Duodenal mucosa (tissue), 2 donors: ENCODE data around the gene IDI2.
"Not testable (repeated sequence)": the region's sequence is repeated elsewhere in the genome, so short reads cannot be mapped to it uniquely, and the experiment has no call there.

Source experiments
- H3K27ac ChIP-seq: one replicate; pipeline ENCODE4 v1.7.0; 2013; ENCODE audit warnings: low read depth, low read length
- H3K27me3 ChIP-seq, 2 donors: one replicate each; pipeline ENCODE4 v1.7.0; 2013; ENCODE audit warnings: low read length in 2 of 2, control low read depth in 1 of 2; ENCODE audit not compliant: insufficient read depth in 2 of 2, control insufficient read depth in 1 of 2
- H3K36me3 ChIP-seq, 2 donors: one replicate each; pipeline ENCODE4 v1.7.0; 2013; ENCODE audit warnings: low read length in 2 of 2, control low read depth in 1 of 2; ENCODE audit not compliant: insufficient read depth in 2 of 2, control insufficient read depth in 1 of 2
- H3K4me1 ChIP-seq, 2 donors: one replicate each; pipeline ENCODE4 v1.7.0; 2013; ENCODE audit warnings: low read length in 2 of 2, control low read depth in 1 of 2; ENCODE audit not compliant: insufficient read depth in 2 of 2, control insufficient read depth in 1 of 2
- H3K4me3 ChIP-seq, 2 donors: one replicate each; pipeline ENCODE4 v1.7.0; 2013; ENCODE audit warnings: low read length in 2 of 2, low read depth in 1 of 2
- H3K9ac ChIP-seq, 2 donors: one replicate each; pipeline ENCODE4 v1.7.0; 2013; ENCODE audit warnings: low read length in 2 of 2, low read depth in 1 of 2
- H3K9me3 ChIP-seq, 2 donors: one replicate each; pipeline ENCODE4 v1.7.0; 2013; ENCODE audit warnings: low read length in 2 of 2, control low read depth in 1 of 2; ENCODE audit not compliant: control insufficient read depth in 1 of 2

IDI2 gene

DNA sequence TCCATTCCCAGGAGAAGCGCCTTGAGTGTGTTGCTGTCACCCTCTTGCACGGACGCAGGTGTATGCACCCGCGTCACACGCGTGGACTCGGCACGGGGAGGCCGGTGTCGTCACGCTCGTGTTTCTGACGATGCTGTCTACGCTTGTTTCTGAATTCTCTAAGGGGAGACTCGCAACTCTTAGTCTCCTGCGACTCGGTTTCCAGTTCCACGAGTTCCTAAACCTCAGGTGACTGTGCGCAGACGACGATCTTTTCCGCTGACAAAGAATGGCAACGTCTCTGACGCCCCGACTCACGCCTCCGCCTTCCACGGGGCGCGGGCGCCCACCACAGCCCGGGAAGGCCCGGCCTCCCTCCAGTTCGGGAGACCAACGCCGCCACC lies 22.7 kb upstream of the IDI2 start:
- Histone ChIP-seq H3K9ac (peak overlapping the region; percentile 87 to 91), H3K9me3 (no peaks in the 10 kb centered on the region), H3K4me3 (peak overlapping the region; percentile 97 to 98), H3K27me3 (no peaks in the 10 kb centered on the region), H3K36me3 (peaks cover 5 to 14% of the 10 kb centered on the region in 2 donors), H3K27ac (peak overlapping the region; percentile 100), H3K4me1 (peaks cover 24 to 39% of the 10 kb centered on the region in 2 donors)

- Histone ChIP-seq H3K4me1 (peaks cover 24 to 40% of the 10 kb centered on the region in 2 donors), H3K27ac (peak overlapping the region; percentile 100), H3K4me3 (peak overlapping the region; percentile 97 to 98), H3K9ac (peak overlapping the region; percentile 87 to 91), H3K9me3 (no peaks in the 10 kb centered on the region), H3K27me3 (no peaks in the 10 kb centered on the region), H3K36me3 (peaks cover 5 to 18% of the 10 kb centered on the region in 2 donors)
Measured at GRCh38 chr10:1047937-1048336, 22.3 kb upstream of the IDI2 start.

- H3K27ac ChIP-seq = no peak overlapping the region
- no peak overlapping the region for H3K4me3 ChIP-seq
- H3K36me3 ChIP-seq = peaks cover 2 to 34% of the 10 kb centered on the region in 2 donors
- H3K9ac ChIP-seq = no peak overlapping the region
- no peaks in the 10 kb centered on the region for H3K27me3 ChIP-seq
- no peaks in the 10 kb centered on the region for H3K9me3 ChIP-seq
- peaks cover 15 to 36% of the 10 kb centered on the region in 2 donors for H3K4me1 ChIP-seq
Measured at GRCh38 chr10:1045415-1045814, 19.8 kb upstream of the IDI2 start.

DNA sequence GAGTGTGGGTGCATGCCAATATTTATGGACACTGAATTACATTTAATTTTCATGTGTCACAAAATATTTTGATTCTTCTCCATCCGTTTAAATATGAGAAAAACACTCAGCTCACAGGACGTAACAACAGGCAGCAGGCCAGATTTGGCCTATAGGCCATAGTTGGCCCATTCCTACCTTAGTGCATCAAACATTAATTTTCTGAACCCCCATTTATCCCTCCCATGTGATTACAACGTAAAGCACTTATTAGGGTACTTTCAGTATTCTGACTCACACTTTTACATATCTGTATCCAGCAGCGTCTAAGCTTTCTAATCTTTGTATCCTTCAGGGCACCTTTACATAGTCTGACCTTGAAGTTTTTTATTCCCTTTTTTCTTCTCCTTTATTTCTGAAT lies 19.3 kb upstream of the IDI2 start:
- H3K4me1 ChIP-seq = peaks cover 12 to 32% of the 10 kb centered on the region in 2 donors
- H3K27ac ChIP-seq = no peak overlapping the region

GRCh38 chr10:1044146-1044545 lies 18.5 kb upstream of the IDI2 start:
- no peaks in the 10 kb centered on the region for H3K9me3 ChIP-seq
- peaks cover 12 to 32% of the 10 kb centered on the region in 2 donors for H3K4me1 ChIP-seq
- no peak overlapping the region for H3K27ac ChIP-seq
- H3K9ac ChIP-seq = no peak overlapping the region
- H3K4me3 ChIP-seq = no peak overlapping the region
- no peaks in the 10 kb centered on the region for H3K27me3 ChIP-seq
- H3K36me3 ChIP-seq = peaks cover 6 to 38% of the 10 kb centered on the region in 2 donors

More for the DNA sequence above, 19.3 kb upstream of the IDI2 start:
- H3K9ac ChIP-seq = no peak overlapping the region
- no peaks in the 10 kb centered on the region for H3K9me3 ChIP-seq
- H3K36me3 ChIP-seq = peaks cover 2 to 38% of the 10 kb centered on the region in 2 donors
- H3K27me3 ChIP-seq = no peaks in the 10 kb centered on the region
- no peak overlapping the region for H3K4me3 ChIP-seq

DNA sequence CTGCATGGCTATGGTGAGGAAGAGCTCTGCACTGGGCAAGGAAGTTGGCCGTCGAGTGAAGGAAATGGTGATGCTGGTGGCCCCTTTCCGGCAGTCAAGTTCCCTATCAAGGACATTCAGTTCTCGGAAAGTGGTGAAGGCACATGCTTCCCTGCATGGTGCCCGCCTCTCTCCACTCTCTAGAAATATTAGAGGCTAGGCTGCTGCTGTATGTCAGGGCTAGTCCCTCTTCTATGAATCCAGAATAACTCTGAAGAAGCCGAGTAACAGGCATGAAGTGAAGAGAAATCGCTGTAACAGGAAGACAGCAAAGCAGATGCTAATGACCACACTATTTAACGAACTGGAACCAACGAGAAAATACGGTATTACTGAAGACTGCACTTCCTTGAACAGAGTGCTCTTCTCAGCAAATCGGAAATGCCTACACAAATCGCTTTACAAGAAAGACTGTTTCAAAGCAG lies 17.9 kb upstream of the IDI2 start:
- peak overlapping the region in 1 of 2 donors; percentile 44 for H3K4me3 ChIP-seq
- no peak overlapping the region for H3K9ac ChIP-seq
- H3K36me3 ChIP-seq = peaks cover 8 to 42% of the 10 kb centered on the region in 2 donors
- H3K4me1 ChIP-seq = peaks cover 12 to 32% of the 10 kb centered on the region in 2 donors
- H3K27ac ChIP-seq = peak overlapping the region; percentile 61
- no peaks in the 10 kb centered on the region for H3K9me3 ChIP-seq
- H3K27me3 ChIP-seq = no peaks in the 10 kb centered on the region

DNA sequence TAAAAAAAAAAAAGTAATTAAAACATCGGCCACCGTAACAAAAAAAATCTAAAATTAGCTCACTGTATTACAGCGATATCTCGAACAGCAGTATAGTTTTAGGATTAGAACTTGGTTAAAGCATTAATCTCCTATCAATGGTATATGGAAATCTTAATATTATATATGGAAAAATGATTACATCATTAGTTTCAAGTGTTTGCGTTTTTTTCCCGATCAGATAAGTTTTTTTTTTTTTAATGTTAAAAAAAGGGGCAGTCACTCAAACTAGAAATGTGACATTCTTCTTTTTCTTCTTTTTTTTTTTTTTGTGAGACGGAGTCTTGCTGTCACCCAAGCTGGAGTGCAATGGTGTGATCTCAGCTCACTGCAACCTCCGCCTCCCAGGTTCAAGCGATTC lies 15.9 kb upstream of the IDI2 start:
- H3K9ac ChIP-seq = no peak overlapping the region
- H3K4me3 ChIP-seq = no peak overlapping the region
- peaks cover 9 to 32% of the 10 kb centered on the region in 2 donors for H3K4me1 ChIP-seq
- peaks cover 8 to 56% of the 10 kb centered on the region in 2 donors for H3K36me3 ChIP-seq
- H3K27me3 ChIP-seq = no peaks in the 10 kb centered on the region
- no peaks in the 10 kb centered on the region for H3K9me3 ChIP-seq
- no peak overlapping the region for H3K27ac ChIP-seq

DNA sequence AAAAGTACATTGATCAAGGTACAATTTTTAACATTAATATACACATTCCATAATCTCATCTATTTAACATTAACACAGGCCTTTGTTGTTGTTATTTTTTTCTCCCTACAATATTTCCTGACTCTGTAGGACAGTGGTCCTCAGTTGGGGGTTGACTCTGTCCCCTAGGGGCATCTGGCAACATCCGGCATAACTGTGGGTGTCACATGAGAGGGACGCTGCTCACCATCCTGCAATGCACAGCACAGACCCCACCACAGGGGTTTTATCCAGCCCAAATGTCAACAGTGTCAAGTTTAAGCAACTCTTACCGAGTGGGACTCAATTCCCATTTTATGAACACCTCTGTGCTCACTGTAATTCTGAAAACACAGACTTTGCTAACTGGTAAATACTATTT lies 14.5 kb upstream of the IDI2 start:
- Histone ChIP-seq H3K27me3 (no peaks in the 10 kb centered on the region), H3K9ac (no peak overlapping the region), H3K9me3 (no peaks in the 10 kb centered on the region), H3K27ac (no peak overlapping the region), H3K36me3 (peaks cover 8 to 59% of the 10 kb centered on the region in 2 donors), H3K4me1 (peaks cover 12 to 23% of the 10 kb centered on the region in 2 donors), H3K4me3 (no peak overlapping the region)

DNA sequence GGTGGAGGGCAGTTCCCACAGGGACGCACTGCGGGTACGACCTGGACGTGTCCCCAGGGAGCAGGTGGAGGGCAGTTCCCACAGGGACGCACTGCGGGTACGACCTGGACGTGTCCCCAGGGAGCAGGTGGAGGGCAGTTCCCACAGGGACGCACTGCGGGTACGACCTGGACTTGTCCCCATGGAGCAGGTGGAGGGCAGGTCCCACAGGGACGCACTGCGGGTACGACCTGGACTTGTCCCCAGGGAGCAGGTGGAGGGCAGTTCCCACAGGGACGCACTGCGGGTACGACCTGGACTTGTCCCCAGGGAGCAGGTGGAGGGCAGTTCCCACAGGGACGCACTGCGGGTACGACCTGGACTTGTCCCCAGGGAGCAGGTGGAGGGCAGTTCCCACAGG lies 13.1 kb upstream of the IDI2 start:
- not testable (repeated sequence) for H3K27ac ChIP-seq, H3K27me3 ChIP-seq, H3K4me3 ChIP-seq, H3K9ac ChIP-seq, H3K9me3 ChIP-seq
- Histone ChIP-seq H3K36me3 (peaks cover 8 to 54% of the 10 kb centered on the region in 2 donors), H3K4me1 (peaks cover 6 to 12% of the 10 kb centered on the region in 2 donors)

- peaks cover 6% of the 10 kb centered on the region in 2 donors for H3K4me1 ChIP-seq
- peaks cover 8 to 39% of the 10 kb centered on the region in 2 donors for H3K36me3 ChIP-seq
- H3K27me3 ChIP-seq = no peaks in the 10 kb centered on the region
- H3K27ac ChIP-seq = no peak overlapping the region
- no peak overlapping the region for H3K9ac ChIP-seq
- H3K4me3 ChIP-seq = no peak overlapping the region
- no peaks in the 10 kb centered on the region for H3K9me3 ChIP-seq
Measured at GRCh38 chr10:1037098-1037497, 11.4 kb upstream of the IDI2 start.
